ENCODE measurements around the gene PLXNB3. TPM values are rescaled to one million over a fixed set of nuclear protein-coding genes. Genes with fewer than 3 reads are reported as not detected.
"Not testable (repeated sequence)": the region's sequence is repeated elsewhere in the genome, so short reads cannot be mapped to it uniquely, and the experiment has no call there.

PLXNB3 gene
- total RNA-seq, 1 experiment from 2014 or later, result 0.16 TPM

GRCh38 chrX:153739754-153740486 is 24.1 kb upstream of the PLXNB3 start:
- no peak for DNase-seq
- H3K9me3 ChIP-seq, result no peaks in the 10 kb centered on the region
- Mint-ChIP-seq H3K4me1 (ENCODE audit: low read depth, unreplicated experiment) (no peaks in the 10 kb centered on the region), H3K27ac (ENCODE audit: unreplicated experiment) (no peak overlapping the region), H3K4me3 (ENCODE audit: unreplicated experiment) (no peak overlapping the region), H3K9me3 (ENCODE audit: unreplicated experiment) (no peaks in the 10 kb centered on the region), H3K36me3 (ENCODE audit: insufficient read depth, unreplicated experiment) (no peaks in the 10 kb centered on the region), H3K27me3 (ENCODE audit: insufficient read depth, unreplicated experiment) (no peaks in the 10 kb centered on the region)
- CTCF ChIA-PET, result no interaction called here
- intact Hi-C loops (cut with micrococcal nuclease; ENCODE audit: unreplicated experiment), result no loop called here
- H3K36me3 ChIP-seq (ENCODE audit: control insufficient read depth, insufficient read depth, low read length), result no peaks in the 10 kb centered on the region
- POLR2A ChIA-PET, result no interaction called here
- no peak for TF ChIP-seq CTCF (IDR thresholded peaks at IDR 0.05; ENCODE audit: insufficient read depth in 1 of 2, low read depth in 1 of 2, low read length in 1 of 2, severe bottlenecking in 1 of 2, unreplicated experiment in 1 of 2)
- no peaks in the 10 kb centered on the region for H3K27me3 ChIP-seq (replicated peaks; ENCODE audit: control insufficient read depth, insufficient read depth, low read length)
- H3K4me3 ChIP-seq (ENCODE audit: low read depth, low read length), result no peak overlapping the region
- no TSS peak for BruUV-seq (replicated peaks)
- H3K4me1 ChIP-seq, result no peaks in the 10 kb centered on the region

- intact Hi-C loops (cut with micrococcal nuclease; ENCODE audit: unreplicated experiment), result no loop called here
- Mint-ChIP-seq H3K27me3 (ENCODE audit: insufficient read depth, unreplicated experiment) (no peaks in the 10 kb centered on the region), H3K36me3 (ENCODE audit: insufficient read depth, unreplicated experiment) (no peaks in the 10 kb centered on the region), H3K27ac (ENCODE audit: unreplicated experiment) (no peak overlapping the region), H3K9me3 (ENCODE audit: unreplicated experiment) (no peaks in the 10 kb centered on the region), H3K4me1 (ENCODE audit: low read depth, unreplicated experiment) (no peaks in the 10 kb centered on the region), H3K4me3 (ENCODE audit: unreplicated experiment) (no peak overlapping the region)
- no TSS peak for BruUV-seq (replicated peaks)
- Histone ChIP-seq H3K27me3 (replicated peaks; ENCODE audit: control insufficient read depth, insufficient read depth, low read length) (no peaks in the 10 kb centered on the region), H3K9me3 (no peaks in the 10 kb centered on the region), H3K4me3 (ENCODE audit: low read depth, low read length) (no peak overlapping the region), H3K4me1 (no peaks in the 10 kb centered on the region), H3K36me3 (ENCODE audit: control insufficient read depth, insufficient read depth, low read length) (no peaks in the 10 kb centered on the region)
- no peak for DNase-seq
- POLR2A ChIA-PET, result no interaction called here
- TF ChIP-seq CTCF (IDR thresholded peaks at IDR 0.05; ENCODE audit: insufficient read depth in 1 of 2, low read depth in 1 of 2, low read length in 1 of 2, severe bottlenecking in 1 of 2, unreplicated experiment in 1 of 2), result no peak
- CTCF ChIA-PET, result no interaction called here
These were observed 23.3 kb upstream of the PLXNB3 start for GRCh38 chrX:153740631-153741222.

GRCh38 chrX:153741446-153741845 is 22.6 kb upstream of the PLXNB3 start:
- no peaks in the 10 kb centered on the region for H3K9me3 ChIP-seq
- no peak overlapping the region for H3K4me3 Mint-ChIP-seq (ENCODE audit: unreplicated experiment)
- H3K27me3 ChIP-seq (replicated peaks; ENCODE audit: control insufficient read depth, insufficient read depth, low read length), result no peaks in the 10 kb centered on the region
- TF ChIP-seq CTCF (IDR thresholded peaks at IDR 0.05; ENCODE audit: insufficient read depth in 1 of 2, low read depth in 1 of 2, low read length in 1 of 2, severe bottlenecking in 1 of 2, unreplicated experiment in 1 of 2), result no peak
- no peaks in the 10 kb centered on the region for H3K4me1 Mint-ChIP-seq (ENCODE audit: low read depth, unreplicated experiment)
- ChIA-PET CTCF (no interaction called here), POLR2A (no interaction called here)
- BruUV-seq (replicated peaks), result no TSS peak
- H3K36me3 ChIP-seq (ENCODE audit: control insufficient read depth, insufficient read depth, low read length), result no peaks in the 10 kb centered on the region
- peaks cover 3% of the 10 kb centered on the region for H3K27me3 Mint-ChIP-seq (ENCODE audit: insufficient read depth, unreplicated experiment)
- H3K27ac Mint-ChIP-seq (ENCODE audit: unreplicated experiment), result no peak overlapping the region
- intact Hi-C loops (cut with micrococcal nuclease; ENCODE audit: unreplicated experiment), result no loop called here
- no peaks in the 10 kb centered on the region for H3K4me1 ChIP-seq
- H3K4me3 ChIP-seq (ENCODE audit: low read depth, low read length), result no peak overlapping the region
- DNase-seq, result no peak
- H3K36me3 Mint-ChIP-seq (ENCODE audit: insufficient read depth, unreplicated experiment), result no peaks in the 10 kb centered on the region
- H3K9me3 Mint-ChIP-seq (ENCODE audit: unreplicated experiment), result no peaks in the 10 kb centered on the region

- POLR2A ChIA-PET; H3K36me3 Mint-ChIP-seq (ENCODE audit: insufficient read depth, unreplicated experiment); H3K27me3 Mint-ChIP-seq (ENCODE audit: insufficient read depth, unreplicated experiment); CTCF ChIA-PET; BruUV-seq (replicated peaks); H3K4me1 ChIP-seq; H3K27ac Mint-ChIP-seq (ENCODE audit: unreplicated experiment); intact Hi-C loops (cut with micrococcal nuclease; ENCODE audit: unreplicated experiment); H3K4me3 ChIP-seq (ENCODE audit: low read depth, low read length); DNase-seq; H3K9me3 Mint-ChIP-seq (ENCODE audit: unreplicated experiment); H3K4me3 Mint-ChIP-seq (ENCODE audit: unreplicated experiment); H3K4me1 Mint-ChIP-seq (ENCODE audit: low read depth, unreplicated experiment); H3K36me3 ChIP-seq (ENCODE audit: control insufficient read depth, insufficient read depth, low read length); H3K9me3 ChIP-seq; H3K27me3 ChIP-seq (replicated peaks; ENCODE audit: control insufficient read depth, insufficient read depth, low read length): not testable (repeated sequence)
These were observed 21.9 kb upstream of the PLXNB3 start for GRCh38 chrX:153742111-153742510.

GRCh38 chrX:153742796-153743467 is 21.1 kb upstream of the PLXNB3 start:
- H3K27me3 Mint-ChIP-seq (ENCODE audit: insufficient read depth, unreplicated experiment), result not testable (repeated sequence)

More at GRCh38 chrX:153742796-153743467, 21.1 kb upstream of the PLXNB3 start:
- CTCF ChIA-PET; BruUV-seq (replicated peaks); H3K4me3 Mint-ChIP-seq (ENCODE audit: unreplicated experiment); H3K4me1 Mint-ChIP-seq (ENCODE audit: low read depth, unreplicated experiment); H3K27me3 ChIP-seq (replicated peaks; ENCODE audit: control insufficient read depth, insufficient read depth, low read length); intact Hi-C loops (cut with micrococcal nuclease; ENCODE audit: unreplicated experiment); DNase-seq; H3K36me3 ChIP-seq (ENCODE audit: control insufficient read depth, insufficient read depth, low read length); H3K4me3 ChIP-seq (ENCODE audit: low read depth, low read length); POLR2A ChIA-PET; H3K9me3 ChIP-seq; H3K27ac Mint-ChIP-seq (ENCODE audit: unreplicated experiment); H3K9me3 Mint-ChIP-seq (ENCODE audit: unreplicated experiment); H3K36me3 Mint-ChIP-seq (ENCODE audit: insufficient read depth, unreplicated experiment); H3K4me1 ChIP-seq: not testable (repeated sequence)
